ENCODE data around the gene CERS6. TPM values are rescaled to one million over a fixed set of nuclear protein-coding genes. Genes with fewer than 3 reads are reported as not detected.

CERS6 gene
- total RNA-seq, 3 donors from 2014 or later, result 14.1 to 17.2 (median 16.7) TPM

DNA sequence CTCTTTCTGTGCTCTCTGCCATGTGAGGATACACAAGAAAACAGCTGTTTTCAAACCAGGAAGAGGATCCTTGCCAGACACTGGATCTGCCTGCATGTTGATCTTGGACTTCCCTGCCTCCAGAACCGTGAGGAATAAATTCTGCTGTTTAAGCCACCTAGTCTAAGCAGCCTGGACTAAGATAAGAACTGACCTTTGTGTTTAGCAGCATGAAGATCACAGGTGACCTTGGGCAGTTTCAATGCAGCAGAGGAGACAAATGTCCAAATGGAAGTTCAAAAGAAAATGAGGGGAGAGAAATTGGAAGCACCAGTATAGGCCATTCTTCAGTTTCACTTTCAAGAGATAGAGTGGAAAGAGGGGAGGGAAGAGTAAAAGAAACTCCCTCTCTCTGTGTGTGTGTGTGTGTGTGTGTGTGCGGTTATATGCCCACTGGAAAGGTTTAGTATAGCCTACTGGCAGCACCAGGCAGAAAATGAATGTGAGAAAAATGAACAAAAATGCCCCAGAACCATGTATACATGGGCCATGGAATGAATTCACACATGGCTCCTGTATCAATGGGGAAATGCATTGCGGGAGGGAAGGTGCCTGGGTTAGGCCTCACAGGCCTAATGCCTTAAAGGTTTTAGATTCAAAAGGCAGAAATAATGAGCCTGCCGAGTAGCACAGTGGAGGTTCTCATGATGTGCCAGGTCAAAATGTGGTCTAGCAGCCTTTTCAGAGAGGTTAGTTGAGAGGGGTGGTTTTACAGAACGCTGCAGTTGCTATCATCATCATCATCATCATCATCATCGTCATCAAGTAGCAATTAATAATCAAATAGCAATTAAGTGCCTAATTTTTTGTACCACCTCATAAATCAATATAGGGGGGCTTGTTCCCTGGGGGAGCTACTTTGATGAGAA lies 1.1 kb upstream of the CERS6 start:
- Mint-ChIP-seq H3K36me3 (ENCODE audit: insufficient read depth) (no peaks in the 10 kb centered on the region), H3K27me3 (ENCODE audit: low read depth) (no peaks in the 10 kb centered on the region), H3K4me1 (ENCODE audit: low read depth) (peaks cover 41% of the 10 kb centered on the region), H3K4me3 (no peak overlapping the region), H3K9me3 (no peaks in the 10 kb centered on the region)
- DNase-seq (peak; percentile 22), ATAC-seq (no peak)

DNA sequence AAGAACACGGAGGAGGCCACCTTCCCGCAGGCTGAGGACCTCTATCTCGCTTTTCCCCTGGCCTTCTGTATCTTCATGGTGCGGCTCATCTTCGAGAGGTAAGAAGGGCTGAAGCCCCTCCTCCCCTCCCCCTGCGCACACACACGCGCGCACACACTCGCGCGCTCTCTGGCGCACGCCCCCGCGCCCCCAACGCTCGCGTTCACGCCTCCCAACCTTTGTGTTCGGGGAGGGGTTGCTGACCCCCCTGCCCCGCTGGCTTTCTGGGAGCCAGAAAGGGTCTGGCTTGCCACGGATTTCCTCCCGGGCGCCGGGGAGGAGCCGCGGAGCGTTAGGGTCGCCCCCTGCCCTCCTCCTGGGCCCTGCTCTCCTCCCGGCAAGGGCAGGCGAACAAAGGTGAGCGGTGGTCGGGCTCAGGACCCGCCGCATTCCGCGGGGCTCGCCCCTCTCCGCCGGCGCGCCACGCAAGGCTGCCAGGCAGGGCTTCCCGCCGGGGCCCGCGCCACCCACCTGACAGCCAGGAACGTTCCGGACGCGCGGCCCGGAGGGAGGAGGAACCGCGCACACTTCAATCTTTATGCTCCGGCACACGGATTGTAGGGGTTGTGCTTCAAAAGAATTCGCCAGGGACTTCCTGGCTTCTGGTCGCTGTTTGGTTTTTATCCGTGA lies 583 bp downstream of the CERS6 start:
- Mint-ChIP-seq H3K36me3 (ENCODE audit: insufficient read depth) (no peaks in the 10 kb centered on the region), H3K4me1 (ENCODE audit: low read depth) (peaks cover 40% of the 10 kb centered on the region), H3K4me3 (peak overlapping the region; percentile 85), H3K27me3 (ENCODE audit: low read depth) (no peaks in the 10 kb centered on the region), H3K9me3 (no peaks in the 10 kb centered on the region)
- ATAC-seq, result peak; percentile 51 to 60
- DNase-seq, result peak; percentile 51

DNA sequence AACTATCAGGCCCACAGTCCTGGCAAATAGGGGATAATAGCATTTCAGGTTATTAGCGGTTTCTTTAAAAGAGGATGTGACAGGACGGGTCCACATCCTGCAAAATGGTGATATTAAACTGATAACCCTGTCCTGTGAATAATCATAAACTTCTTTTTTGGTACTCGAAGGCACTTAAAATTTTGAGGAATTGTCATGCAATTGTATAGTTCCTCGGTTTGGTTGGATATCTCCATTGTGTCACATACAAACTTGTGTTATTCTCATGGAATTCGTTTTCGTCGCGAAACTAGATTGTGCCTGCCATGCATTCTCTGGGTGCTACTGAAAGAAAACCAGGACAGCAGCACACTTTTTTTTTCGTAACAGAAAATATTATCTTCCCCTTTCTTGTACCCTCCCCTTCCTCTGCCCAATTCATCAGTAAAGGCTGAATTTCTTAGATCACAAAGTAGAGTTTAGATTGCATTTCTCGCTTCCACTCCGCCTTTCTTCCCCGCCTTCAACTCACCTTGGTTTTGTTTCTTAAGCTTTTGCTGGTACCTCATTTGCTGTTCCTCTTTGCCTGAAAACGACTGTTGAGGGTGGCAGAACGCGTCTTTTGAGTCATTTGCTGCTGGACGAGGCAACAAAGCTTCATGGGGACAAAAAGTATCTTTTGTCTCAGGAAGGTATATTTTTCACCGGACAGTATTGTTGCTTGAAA lies 1.3 kb downstream of the CERS6 start:
- Mint-ChIP-seq H3K27me3 (ENCODE audit: low read depth) (no peaks in the 10 kb centered on the region), H3K36me3 (ENCODE audit: insufficient read depth) (no peaks in the 10 kb centered on the region), H3K4me3 (peak overlapping the region; percentile 85), H3K4me1 (ENCODE audit: low read depth) (peaks cover 44% of the 10 kb centered on the region), H3K9me3 (no peaks in the 10 kb centered on the region)
- DNase-seq (no peak), ATAC-seq (no peak)

GRCh38 chr2:168458139-168458538 lies 2.1 kb downstream of the CERS6 start:
- Mint-ChIP-seq H3K9me3 (no peaks in the 10 kb centered on the region), H3K4me1 (ENCODE audit: low read depth) (peaks cover 44% of the 10 kb centered on the region), H3K36me3 (ENCODE audit: insufficient read depth) (no peaks in the 10 kb centered on the region), H3K27me3 (ENCODE audit: low read depth) (no peaks in the 10 kb centered on the region), H3K4me3 (peak overlapping the region; percentile 85)
- ATAC-seq (no peak), DNase-seq (no peak)

DNA sequence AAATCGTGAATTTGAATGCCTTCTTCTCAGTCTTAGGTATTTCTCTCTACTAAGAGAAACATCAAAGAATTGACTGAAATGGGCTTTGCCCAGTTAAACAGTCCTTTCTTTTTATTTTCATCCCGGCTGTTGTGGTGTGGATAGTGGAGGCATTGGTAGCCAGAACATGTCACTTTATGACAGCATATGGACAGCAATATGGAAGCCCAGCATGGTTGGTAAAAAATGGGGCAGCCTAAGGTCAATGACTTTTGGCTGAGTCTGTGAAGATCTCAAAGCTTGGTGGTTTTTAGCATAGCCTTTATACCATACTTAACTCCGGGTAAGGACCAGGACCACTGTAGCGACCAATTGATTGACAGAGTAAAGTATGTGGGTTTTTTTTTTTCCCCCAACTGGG lies 3.2 kb downstream of the CERS6 start:
- peaks cover 44% of the 10 kb centered on the region for H3K4me1 Mint-ChIP-seq (ENCODE audit: low read depth)
- no peaks in the 10 kb centered on the region for H3K27me3 Mint-ChIP-seq (ENCODE audit: low read depth)
- no peaks in the 10 kb centered on the region for H3K9me3 Mint-ChIP-seq
- no peaks in the 10 kb centered on the region for H3K36me3 Mint-ChIP-seq (ENCODE audit: insufficient read depth)
- ATAC-seq (no peak), DNase-seq (no peak)
- H3K4me3 Mint-ChIP-seq, result no peak overlapping the region

DNA sequence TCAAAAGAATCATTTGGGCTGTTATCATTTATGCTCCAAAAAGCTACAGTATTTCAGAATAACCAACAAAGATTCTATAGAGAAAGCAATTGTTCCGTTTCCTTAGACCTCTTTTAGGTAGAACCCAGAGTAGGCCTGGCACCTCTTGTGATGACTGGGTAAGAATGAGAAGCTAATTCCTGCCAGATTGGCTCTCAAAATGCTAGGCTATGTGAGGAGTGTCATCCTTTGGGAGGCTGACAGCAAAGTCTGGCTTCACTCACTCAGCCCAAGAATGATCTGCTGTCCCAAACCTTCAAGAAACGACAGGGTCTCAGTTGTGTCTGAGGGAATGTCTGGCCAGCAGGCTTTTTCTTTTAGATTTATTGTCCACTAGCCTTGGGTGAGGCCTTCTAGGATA lies 4.5 kb downstream of the CERS6 start:
- no peak overlapping the region for H3K4me3 Mint-ChIP-seq
- no peaks in the 10 kb centered on the region for H3K36me3 Mint-ChIP-seq (ENCODE audit: insufficient read depth)
- no peak for DNase-seq
- H3K4me1 Mint-ChIP-seq (ENCODE audit: low read depth), result peaks cover 54% of the 10 kb centered on the region
- H3K9me3 Mint-ChIP-seq, result no peaks in the 10 kb centered on the region
- no peak for ATAC-seq
- no peaks in the 10 kb centered on the region for H3K27me3 Mint-ChIP-seq (ENCODE audit: low read depth)

GRCh38 chr2:168461178-168461941 lies 5.3 kb downstream of the CERS6 start:
- Mint-ChIP-seq H3K4me1 (ENCODE audit: low read depth) (peaks cover 62% of the 10 kb centered on the region), H3K27me3 (ENCODE audit: low read depth) (no peaks in the 10 kb centered on the region), H3K4me3 (no peak overlapping the region), H3K36me3 (ENCODE audit: insufficient read depth) (no peaks in the 10 kb centered on the region), H3K9me3 (no peaks in the 10 kb centered on the region)
- no peak for ATAC-seq
- no peak for DNase-seq

DNA sequence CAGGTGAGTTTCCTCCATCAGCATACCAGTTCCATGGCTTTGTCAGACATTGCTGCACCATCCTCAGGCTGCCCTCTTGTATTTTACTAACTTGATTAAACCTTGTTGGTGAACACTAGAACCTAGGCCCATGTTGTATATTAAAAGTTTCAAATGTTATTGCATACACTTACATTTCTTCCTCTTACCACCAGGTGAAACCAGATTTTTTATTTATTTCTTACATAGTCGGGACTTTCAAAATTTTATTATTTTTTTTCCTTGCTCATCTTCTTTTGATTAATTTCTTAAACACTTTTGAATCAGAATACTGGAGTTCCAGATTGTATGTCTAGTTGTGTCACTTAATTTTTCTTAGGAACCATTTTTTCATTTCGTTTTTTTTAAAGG lies 5.9 kb downstream of the CERS6 start:
- Mint-ChIP-seq H3K9me3 (no peaks in the 10 kb centered on the region), H3K27me3 (ENCODE audit: low read depth) (no peaks in the 10 kb centered on the region), H3K4me3 (no peak overlapping the region), H3K36me3 (ENCODE audit: insufficient read depth) (no peaks in the 10 kb centered on the region), H3K4me1 (ENCODE audit: low read depth) (peaks cover 68% of the 10 kb centered on the region)
- DNase-seq, result no peak
- ATAC-seq, result no peak

GRCh38 chr2:168462543-168463045 lies 6.5 kb downstream of the CERS6 start:
- Mint-ChIP-seq H3K9me3 (no peaks in the 10 kb centered on the region), H3K4me1 (ENCODE audit: low read depth) (peaks cover 71% of the 10 kb centered on the region), H3K27me3 (ENCODE audit: low read depth) (no peaks in the 10 kb centered on the region), H3K4me3 (no peak overlapping the region), H3K36me3 (ENCODE audit: insufficient read depth) (no peaks in the 10 kb centered on the region)
- DNase-seq (no peak), ATAC-seq (no peak)

DNA sequence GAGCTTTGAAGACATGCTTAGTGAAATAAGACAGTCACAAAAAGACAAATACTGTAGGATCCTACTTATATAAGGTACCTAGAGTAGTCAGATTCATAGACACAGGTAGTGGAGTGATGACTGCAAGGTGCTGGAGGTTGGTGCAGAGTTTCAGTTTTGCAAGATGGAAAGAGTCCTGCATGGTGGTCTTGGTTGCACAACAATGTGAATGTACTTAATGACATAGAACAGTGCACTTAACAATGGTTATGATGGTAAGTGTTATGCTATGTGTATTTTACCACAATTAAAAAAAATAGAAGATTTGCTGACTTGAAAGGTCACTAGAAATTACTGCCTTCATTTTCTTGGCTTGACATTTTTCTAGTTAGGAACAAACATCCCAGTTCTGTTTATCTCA lies 9.5 kb downstream of the CERS6 start:
- peak; percentile 47 to 61 for ATAC-seq
- H3K4me3 Mint-ChIP-seq, result no peak overlapping the region
- DNase-seq, result no peak
- no peaks in the 10 kb centered on the region for H3K9me3 Mint-ChIP-seq
- H3K36me3 Mint-ChIP-seq (ENCODE audit: insufficient read depth), result no peaks in the 10 kb centered on the region
- no peaks in the 10 kb centered on the region for H3K27me3 Mint-ChIP-seq (ENCODE audit: low read depth)
- H3K4me1 Mint-ChIP-seq (ENCODE audit: low read depth), result peaks cover 68% of the 10 kb centered on the region

DNA sequence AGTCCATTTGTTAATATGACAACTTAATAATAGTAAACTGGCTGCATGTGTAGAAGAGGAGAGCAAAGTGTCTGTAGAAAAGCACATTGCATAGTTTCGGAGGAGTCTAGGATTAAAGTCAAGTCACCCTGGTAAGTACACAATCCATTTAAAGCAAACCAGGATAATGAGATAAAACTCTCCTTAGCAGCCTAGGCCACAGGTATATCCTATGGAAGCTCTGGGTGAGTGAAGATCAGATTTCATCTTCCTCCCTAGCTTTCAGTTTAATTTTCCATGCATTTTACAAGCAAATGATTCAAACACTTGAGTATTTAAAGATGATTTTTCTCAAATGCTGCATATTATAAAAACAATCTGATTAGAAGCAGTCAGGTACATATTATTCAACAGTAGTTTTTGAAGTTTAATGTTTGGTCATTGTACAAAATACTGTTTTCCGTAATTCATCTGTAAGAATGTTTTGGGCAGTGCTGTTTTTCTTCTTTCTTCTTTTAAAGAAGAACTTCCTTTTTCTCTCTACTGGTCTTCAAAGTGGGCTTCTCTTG lies 10.2 kb downstream of the CERS6 start:
- Mint-ChIP-seq H3K4me3 (peak overlapping the region; percentile 37), H3K4me1 (ENCODE audit: low read depth) (peaks cover 65% of the 10 kb centered on the region), H3K36me3 (ENCODE audit: insufficient read depth) (no peaks in the 10 kb centered on the region), H3K27me3 (ENCODE audit: low read depth) (no peaks in the 10 kb centered on the region), H3K9me3 (no peaks in the 10 kb centered on the region)
- no peak for ATAC-seq
- DNase-seq, result no peak

- no peaks in the 10 kb centered on the region for H3K36me3 Mint-ChIP-seq (ENCODE audit: insufficient read depth)
Observed at GRCh38 chr2:168466834-168467565, 10.9 kb downstream of the CERS6 start.

DNA sequence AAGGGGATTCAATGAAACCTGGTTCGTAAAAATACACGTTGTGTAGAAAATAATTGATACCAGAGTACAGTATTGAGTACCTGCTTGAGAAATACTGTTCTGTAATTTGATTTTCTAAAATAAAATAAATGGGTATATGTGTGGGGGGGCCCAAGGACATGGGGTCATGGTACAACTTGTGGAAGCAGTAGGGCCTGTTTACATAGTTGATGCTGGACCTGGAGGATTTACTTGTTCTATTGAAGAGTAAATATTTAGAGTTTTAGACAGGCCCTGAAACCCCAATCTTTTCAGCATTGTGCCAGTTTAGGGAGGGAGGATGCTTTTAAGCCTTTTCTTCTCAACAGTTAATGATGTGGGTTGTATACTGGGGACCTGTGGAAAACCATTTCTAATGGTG lies 11.7 kb downstream of the CERS6 start:
- Mint-ChIP-seq H3K4me1 (ENCODE audit: low read depth) (peaks cover 58% of the 10 kb centered on the region), H3K9me3 (no peaks in the 10 kb centered on the region), H3K27me3 (ENCODE audit: low read depth) (no peaks in the 10 kb centered on the region), H3K4me3 (no peak overlapping the region), H3K36me3 (ENCODE audit: insufficient read depth) (no peaks in the 10 kb centered on the region)
- ATAC-seq, result no peak
- no peak for DNase-seq

More at GRCh38 chr2:168466834-168467565, 10.9 kb downstream of the CERS6 start:
- H3K27me3 Mint-ChIP-seq (ENCODE audit: low read depth), result no peaks in the 10 kb centered on the region
- H3K9me3 Mint-ChIP-seq, result no peaks in the 10 kb centered on the region
- ATAC-seq (no peak), DNase-seq (no peak)
- H3K4me3 Mint-ChIP-seq, result peak overlapping the region; percentile 37
- peaks cover 58% of the 10 kb centered on the region for H3K4me1 Mint-ChIP-seq (ENCODE audit: low read depth)
